Stimulated activated CD8-positive, alpha-beta memory T cell treated with anti-CD3 and anti-CD28 coated beads, Interleukin-15, amount 100 ng/mL, for 24 hours (primary cell): ENCODE results near the gene ASH1L.
"Not testable (repeated sequence)": the region's sequence is repeated elsewhere in the genome, so short reads cannot be mapped to it uniquely, and the experiment has no call there.

Source experiments
- DNase-seq: peaks from one replicate; pipeline ENCODE4 v3.0.0-alpha.2; 2020; ENCODE audit warnings: low read depth

The ASH1L gene

GRCh38 chr1:155562581-155563376 is at the start of gene ASH1L:
ASH1L (minus strand) TSS chr1:155562803; CDS start chr1:155521519, 41,284 bp downstream.
- peak; percentile 82 for DNase-seq

- DNase-seq: not testable (repeated sequence)
Measured at GRCh38 chr1:155610257-155610647, 47.6 kb upstream of the ASH1L start.

GRCh38 chr1:155609515-155610256 is 47.1 kb upstream of the ASH1L start, which contains the start of gene MSTO1:
MSTO1 (plus strand) TSS chr1:155610218; CDS start chr1:155610249, 31 bp downstream.
- DNase-seq: peak; percentile 92

GRCh38 chr1:155608888-155609225 is 46.3 kb upstream of the ASH1L start:
- no peak for DNase-seq

- DNase-seq: no peak
Measured at GRCh38 chr1:155607708-155608107, 45.1 kb upstream of the ASH1L start.

- DNase-seq: not testable (repeated sequence)
Measured at GRCh38 chr1:155599828-155600572, 37.4 kb upstream of the ASH1L start.

GRCh38 chr1:155598842-155599331 is 36.3 kb upstream of the ASH1L start:
- no peak for DNase-seq

GRCh38 chr1:155596864-155597263 is 34.3 kb upstream of the ASH1L start:
- no peak for DNase-seq

- not testable (repeated sequence) for DNase-seq
Measured at GRCh38 chr1:155595877-155596474, 33.4 kb upstream of the ASH1L start.

- no peak for DNase-seq
Measured at GRCh38 chr1:155591770-155592169, 29.2 kb upstream of the ASH1L start.

GRCh38 chr1:155590516-155591247 is 28.1 kb upstream of the ASH1L start:
- not testable (repeated sequence) for DNase-seq

- DNase-seq: not testable (repeated sequence)
Measured at GRCh38 chr1:155589282-155589681, 26.7 kb upstream of the ASH1L start.

- DNase-seq: not testable (repeated sequence)
Measured at GRCh38 chr1:155583846-155584245, 21.2 kb upstream of the ASH1L start.

- not testable (repeated sequence) for DNase-seq
Measured at GRCh38 chr1:155575608-155576007, 13.0 kb upstream of the ASH1L start.

- no peak for DNase-seq
Measured at GRCh38 chr1:155574077-155574476, 11.5 kb upstream of the ASH1L start.

- DNase-seq: no peak
Measured at GRCh38 chr1:155570593-155570990, 8.0 kb upstream of the ASH1L start.

GRCh38 chr1:155569988-155570592 is 7.5 kb upstream of the ASH1L start:
- no peak for DNase-seq

GRCh38 chr1:155563377-155564022 is 897 bp upstream of the ASH1L start:
- DNase-seq: not testable (repeated sequence)

- DNase-seq: peak; percentile 37
Measured at GRCh38 chr1:155561779-155562580, 623 bp downstream of the ASH1L start.
